Uterus (tissue), 2 donors: ENCODE measurements around the gene CCDC74A.
"Not testable (repeated sequence)": the region's sequence is repeated elsewhere in the genome, so short reads cannot be mapped to it uniquely, and the experiment has no call there.

ENCODE experiments used
- CTCF ChIP-seq, 4 experiments: fragments of 200-600 bp in 2 of 4; fragments of 450-650 bp in 2 of 4; sonication (generic) in 2 of 4; IDR thresholded peaks; one replicate each; pipeline ENCODE4 v1.5.1; 2016 to 2019; ENCODE audit warnings: antibody characterized with exemption in 4 of 4, mild to moderate bottlenecking in 2 of 4, moderate library complexity in 1 of 4
- POLR2A ChIP-seq, 2 donors: fragments of 450-650 bp; IDR thresholded peaks; one replicate each; pipeline ENCODE4 v1.6.1; 2016; ENCODE audit warnings: antibody characterized with exemption in 2 of 2, mild to moderate bottlenecking in 1 of 2, moderate library complexity in 1 of 2

- not testable (repeated sequence) for TF ChIP-seq CTCF, POLR2A (IDR thresholded peaks at IDR 0.05)
These were observed 43.5 kb upstream of the CCDC74A start for GRCh38 chr2:131483981-131484820.
